Stimulated activated naive B cell treated with anti-CD40 and anti-IgM and Interleukin-4, amounts not matched to agents 10 μg/mL and 1 μg/mL and 100 μg/mL, for 72 hours (primary cell): ENCODE data around the gene RGR.

Source experiments
- ATAC-seq, 2 donors: fragments of 150-1000 bp; cut with Tn5 transposase; replicated peaks; 2 replicates each; pipeline ENCODE4 v1.10.0; 2021; ENCODE audit warnings: moderate library complexity in 1 of 2
- DNase-seq: peaks from one replicate; pipeline ENCODE4 v3.0.0; 2021
- H3K27ac Mint-ChIP-seq: one replicate; pipeline ENCODE4 v1.8.0; 2022; ENCODE audit warnings: mild to moderate bottlenecking, mixed read lengths
- H3K27me3 Mint-ChIP-seq, 2 donors: one replicate each; pipeline ENCODE4 v1.8.0; 2022; ENCODE audit warnings: mixed read lengths in 2 of 2
- H3K36me3 Mint-ChIP-seq, 2 donors: one replicate each; pipeline ENCODE4 v1.8.0; 2022; ENCODE audit warnings: mixed read lengths in 2 of 2, mild to moderate bottlenecking in 1 of 2
- H3K4me1 Mint-ChIP-seq, 2 donors: one replicate each; pipeline ENCODE4 v1.8.0; 2022; ENCODE audit warnings: mixed read lengths in 2 of 2, mild to moderate bottlenecking in 1 of 2
- H3K4me3 Mint-ChIP-seq, 2 donors: one replicate each; pipeline ENCODE4 v1.8.0; 2022; ENCODE audit warnings: mild to moderate bottlenecking in 2 of 2, mixed read lengths in 2 of 2, moderate library complexity in 1 of 2
- H3K9me3 Mint-ChIP-seq, 2 donors: one replicate each; pipeline ENCODE4 v1.8.0; 2022; ENCODE audit warnings: mixed read lengths in 2 of 2, mild to moderate bottlenecking in 1 of 2

RGR gene

DNA sequence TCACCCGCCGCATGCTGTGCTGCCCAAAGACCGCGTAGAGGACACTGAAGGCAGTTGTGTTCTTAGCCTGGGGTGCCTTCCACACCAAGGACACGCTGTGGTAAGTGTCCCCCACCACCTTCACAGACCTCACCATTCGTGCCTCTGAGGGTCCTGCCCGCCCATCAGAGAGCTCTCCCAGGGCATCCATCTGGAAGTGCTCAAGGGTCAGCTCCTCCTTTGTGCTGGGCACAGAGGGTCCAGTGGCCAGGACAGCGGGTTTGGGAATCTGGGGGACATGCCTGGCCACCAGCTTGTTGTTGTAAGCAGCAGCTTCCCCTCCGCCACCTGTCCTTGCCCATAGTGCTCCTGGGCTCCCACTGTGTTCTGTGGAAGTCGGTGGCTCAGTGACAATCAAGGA lies 12.5 kb upstream of the RGR start:
- DNase-seq (no peak), ATAC-seq (no peak)
- Mint-ChIP-seq H3K9me3 (peaks cover 0 to 5% of the 10 kb centered on the region in 2 donors), H3K27ac (no peak overlapping the region), H3K4me1 (no peaks in the 10 kb centered on the region), H3K27me3 (peaks cover 13 to 30% of the 10 kb centered on the region in 2 donors), H3K36me3 (no peaks in the 10 kb centered on the region), H3K4me3 (no peak overlapping the region)

DNA sequence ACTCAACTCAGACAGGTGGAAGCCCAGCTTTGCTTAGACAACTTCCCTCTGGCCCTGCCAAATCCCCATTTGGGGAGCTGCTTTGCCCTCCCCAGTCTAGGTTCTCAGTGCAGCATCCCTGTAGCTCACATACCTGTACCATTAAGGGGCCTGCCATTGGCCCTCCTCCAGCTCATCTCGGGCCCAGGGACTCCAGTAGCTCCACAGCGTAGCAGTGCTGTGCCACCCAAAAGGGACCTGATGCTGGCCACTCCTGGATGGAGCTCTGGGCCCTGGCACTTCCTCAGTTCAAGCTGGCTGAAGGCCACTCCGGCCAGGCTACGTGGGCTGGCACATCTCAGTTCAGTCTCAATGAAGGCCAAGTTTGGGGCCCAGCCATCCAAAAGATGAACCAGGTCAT lies 10.9 kb upstream of the RGR start:
- no peaks in the 10 kb centered on the region for H3K36me3 Mint-ChIP-seq
- H3K9me3 Mint-ChIP-seq = peaks cover 0 to 1% of the 10 kb centered on the region in 2 donors
- ATAC-seq = no peak

DNA sequence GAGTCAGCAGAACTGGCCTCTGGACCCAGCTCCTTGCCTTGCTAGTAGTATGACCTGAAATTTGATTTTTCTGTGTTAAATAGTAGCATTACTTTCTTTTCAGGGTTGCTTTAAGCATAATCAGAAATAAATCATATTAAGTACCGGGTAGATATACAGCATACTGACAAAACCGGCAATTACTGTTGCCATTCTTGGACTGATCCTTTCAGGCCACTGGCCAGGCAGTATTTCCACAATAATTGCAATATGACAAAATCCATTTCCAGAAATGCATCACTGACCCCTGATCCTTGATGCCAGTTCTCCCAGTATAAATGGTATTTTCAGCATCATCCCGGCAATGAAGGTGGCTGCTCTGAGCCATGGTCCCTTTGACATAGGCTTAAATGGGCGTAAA lies 10.4 kb upstream of the RGR start:
- DNase-seq (no peak), ATAC-seq (no peak)
- H3K9me3 Mint-ChIP-seq = no peaks in the 10 kb centered on the region
- no peak overlapping the region for H3K27ac Mint-ChIP-seq
- no peaks in the 10 kb centered on the region for H3K4me1 Mint-ChIP-seq
- H3K36me3 Mint-ChIP-seq = no peaks in the 10 kb centered on the region
- no peak overlapping the region for H3K4me3 Mint-ChIP-seq
- peaks cover 17 to 22% of the 10 kb centered on the region in 2 donors for H3K27me3 Mint-ChIP-seq

More for the DNA sequence above, 10.9 kb upstream of the RGR start:
- Mint-ChIP-seq H3K27ac (no peak overlapping the region), H3K4me3 (no peak overlapping the region), H3K4me1 (no peaks in the 10 kb centered on the region), H3K27me3 (peaks cover 17 to 19% of the 10 kb centered on the region in 2 donors)
- DNase-seq = no peak

DNA sequence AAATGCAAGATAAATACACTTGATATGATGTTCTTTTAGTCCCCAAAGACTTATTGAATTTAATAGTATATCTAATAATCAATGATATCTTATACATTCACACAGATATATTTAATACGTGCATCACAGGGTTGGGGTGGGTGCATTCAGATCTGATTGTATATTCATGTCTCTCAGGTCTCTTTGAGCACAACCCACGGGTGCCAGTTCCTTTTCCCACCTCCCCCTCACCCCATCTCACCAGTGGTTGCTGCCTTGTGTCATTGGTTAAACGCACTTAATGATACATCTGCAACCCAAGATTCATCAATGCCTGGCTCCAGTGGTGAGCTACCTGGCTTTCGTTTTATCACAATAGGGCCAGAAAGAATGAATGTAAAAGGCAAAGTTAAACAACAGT lies 9.8 kb upstream of the RGR start:
- no peak overlapping the region for H3K4me3 Mint-ChIP-seq
- peaks cover 17 to 23% of the 10 kb centered on the region in 2 donors for H3K27me3 Mint-ChIP-seq
- no peak overlapping the region for H3K27ac Mint-ChIP-seq
- DNase-seq = no peak
- no peaks in the 10 kb centered on the region for H3K4me1 Mint-ChIP-seq
- H3K36me3 Mint-ChIP-seq = no peaks in the 10 kb centered on the region
- H3K9me3 Mint-ChIP-seq = no peaks in the 10 kb centered on the region
- no peak for ATAC-seq

DNA sequence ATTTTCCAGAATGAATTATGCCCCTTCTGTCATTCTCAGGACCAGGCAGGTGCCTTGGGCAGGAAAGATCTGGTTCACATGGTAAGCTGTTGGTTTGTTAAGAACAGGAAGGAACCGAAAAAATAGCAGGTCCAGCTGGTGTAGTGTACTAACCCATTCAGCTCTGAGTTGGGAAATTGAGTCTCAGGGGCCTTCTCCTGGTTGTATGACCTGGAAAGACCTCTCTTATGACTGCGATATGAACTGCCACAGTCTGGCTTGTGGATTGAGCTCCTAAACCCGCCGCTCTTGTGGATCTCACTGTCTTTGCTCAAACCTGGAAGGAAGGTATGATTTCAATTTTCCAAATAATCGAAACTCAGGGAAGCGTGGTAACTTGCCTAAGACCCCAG lies 8.1 kb upstream of the RGR start:
- Mint-ChIP-seq H3K36me3 (no peaks in the 10 kb centered on the region), H3K9me3 (no peaks in the 10 kb centered on the region), H3K4me3 (no peak overlapping the region), H3K27ac (no peak overlapping the region), H3K27me3 (peaks cover 17 to 23% of the 10 kb centered on the region in 2 donors), H3K4me1 (no peaks in the 10 kb centered on the region)
- DNase-seq (no peak), ATAC-seq (no peak)

DNA sequence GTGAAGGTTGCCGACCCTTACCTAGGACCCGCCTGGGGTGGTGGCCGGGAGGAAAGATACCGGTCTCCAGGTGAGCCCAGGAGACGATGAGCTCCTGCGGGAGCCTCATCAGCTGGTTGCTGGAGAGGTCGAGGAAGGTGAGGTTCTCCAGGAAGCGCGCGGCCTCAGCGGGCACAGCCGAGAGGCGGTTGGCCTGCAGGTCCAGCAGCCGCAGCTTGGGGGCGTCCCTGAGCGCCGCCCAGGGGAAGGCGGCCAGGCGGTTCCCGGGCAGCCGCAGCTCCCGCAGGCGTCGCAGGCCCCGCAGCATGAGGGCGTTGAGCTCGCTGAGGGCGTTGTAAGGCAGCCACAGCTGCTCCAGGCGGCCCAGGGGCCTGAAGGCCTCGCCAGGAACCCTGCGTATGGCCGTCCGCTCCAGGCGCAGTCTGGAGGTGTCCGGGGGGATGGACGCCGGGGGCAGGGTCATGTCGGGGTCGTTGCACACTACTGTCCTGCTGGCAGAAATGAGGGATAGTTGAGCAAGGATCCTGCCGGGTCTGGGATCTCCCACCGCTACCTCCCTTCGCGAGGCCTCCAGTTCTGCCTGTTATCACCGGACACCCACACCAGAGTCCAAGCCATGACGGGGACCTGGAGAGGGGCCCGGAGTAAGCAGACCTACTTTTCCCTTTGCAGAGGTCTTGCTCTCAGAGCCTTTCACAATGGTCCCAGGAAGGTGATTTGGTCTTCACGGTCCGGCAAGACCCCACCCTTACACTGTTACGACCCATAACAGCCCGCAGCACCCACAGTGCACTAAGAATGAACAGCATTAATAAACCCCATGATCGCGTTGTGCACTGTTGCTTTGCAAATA lies 7.4 kb upstream of the RGR start:
- DNase-seq (no peak), ATAC-seq (no peak)
- H3K4me1 Mint-ChIP-seq = no peaks in the 10 kb centered on the region
- no peak overlapping the region for H3K4me3 Mint-ChIP-seq
- no peaks in the 10 kb centered on the region for H3K36me3 Mint-ChIP-seq
- no peak overlapping the region for H3K27ac Mint-ChIP-seq
- H3K9me3 Mint-ChIP-seq = no peaks in the 10 kb centered on the region
- H3K27me3 Mint-ChIP-seq = peaks cover 14 to 20% of the 10 kb centered on the region in 2 donors

DNA sequence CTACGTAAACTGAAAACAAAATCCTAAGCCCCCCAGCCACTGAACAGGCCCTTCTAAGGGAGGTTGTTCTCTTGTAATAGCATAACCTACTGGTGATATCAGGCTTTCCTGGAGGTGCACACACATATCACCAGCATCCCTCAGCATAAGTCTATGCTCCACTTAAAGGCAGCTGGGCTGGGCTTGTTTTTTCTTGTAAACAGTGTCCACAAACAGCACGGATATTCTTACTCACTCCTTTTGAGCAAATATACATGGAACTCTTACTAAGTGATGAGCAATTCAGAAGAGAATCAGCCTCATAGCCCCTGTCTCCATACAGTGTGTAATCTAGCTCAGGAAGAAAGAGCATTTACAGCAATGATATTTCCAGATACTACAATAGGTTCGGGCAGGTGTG lies 5.9 kb upstream of the RGR start:
- no peaks in the 10 kb centered on the region for H3K9me3 Mint-ChIP-seq
- no peak for ATAC-seq
- no peaks in the 10 kb centered on the region for H3K36me3 Mint-ChIP-seq
- no peak overlapping the region for H3K4me3 Mint-ChIP-seq
- no peaks in the 10 kb centered on the region for H3K4me1 Mint-ChIP-seq
- peaks cover 13 to 17% of the 10 kb centered on the region in 2 donors for H3K27me3 Mint-ChIP-seq
- DNase-seq = no peak
- no peak overlapping the region for H3K27ac Mint-ChIP-seq

DNA sequence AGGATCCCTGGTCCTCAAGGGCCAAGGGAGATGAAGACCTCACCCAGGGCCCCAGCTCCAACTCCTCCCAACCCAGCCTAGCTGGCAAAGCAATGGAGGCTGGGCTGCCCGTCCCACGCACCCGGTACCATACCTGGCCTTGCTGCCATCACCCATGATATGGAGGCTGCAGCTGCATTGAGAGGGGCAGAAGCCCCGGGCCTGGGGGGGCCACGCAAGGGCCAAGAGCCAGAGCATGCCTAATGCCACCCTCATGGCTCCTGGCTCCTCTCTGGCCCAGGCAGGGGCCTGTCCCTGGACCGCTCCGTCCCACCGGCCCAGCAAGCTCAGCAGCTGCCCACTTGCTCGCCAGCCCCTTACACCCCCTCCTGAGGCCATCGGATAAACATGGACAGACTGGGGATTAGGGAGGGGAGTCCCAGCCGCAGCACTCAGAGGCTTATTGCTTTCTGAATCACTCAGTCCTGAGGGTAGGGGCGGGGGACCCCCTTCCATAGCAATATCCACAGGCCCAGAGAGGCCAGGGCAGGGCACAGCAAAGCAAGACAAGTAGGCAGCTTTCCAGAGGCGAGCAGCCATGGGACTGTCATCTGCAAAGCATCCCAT lies 3.6 kb upstream of the RGR start, which contains the start of gene LRIT1:
Gene LRIT1 (minus strand): TSS at position 362 of the 606 bp plus-strand sequence. CDS start 107 bp downstream, at position 255.
- no peaks in the 10 kb centered on the region for H3K9me3 Mint-ChIP-seq
- H3K4me1 Mint-ChIP-seq = no peaks in the 10 kb centered on the region
- peaks cover 13 to 20% of the 10 kb centered on the region in 2 donors for H3K27me3 Mint-ChIP-seq
- ATAC-seq (no peak), DNase-seq (no peak)
- no peaks in the 10 kb centered on the region for H3K36me3 Mint-ChIP-seq
- H3K27ac Mint-ChIP-seq = no peak within 1 kb of the TSS
- H3K4me3 Mint-ChIP-seq = no peak within 1 kb of the TSS

DNA sequence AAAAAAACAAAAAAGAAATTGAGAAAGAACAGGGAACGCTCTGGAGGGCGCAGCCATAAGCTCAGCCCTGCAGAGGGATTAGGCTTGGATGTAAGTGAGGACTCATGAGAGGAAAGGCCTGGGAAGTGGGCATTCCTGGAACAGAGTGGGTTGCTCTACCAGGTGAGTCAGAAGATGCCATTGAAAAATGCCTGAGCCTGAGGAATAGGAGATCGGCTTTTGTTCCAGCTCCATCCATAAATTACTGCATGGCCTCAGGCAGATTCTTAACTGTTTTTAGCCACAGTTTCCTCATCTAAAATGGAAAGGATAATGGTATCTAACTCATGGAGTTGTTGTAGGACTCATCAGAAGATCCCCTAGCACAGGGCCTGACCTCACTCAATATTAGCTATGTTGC lies 1.1 kb upstream of the RGR start:
- Mint-ChIP-seq H3K4me1 (no peaks in the 10 kb centered on the region), H3K36me3 (no peaks in the 10 kb centered on the region), H3K27ac (no peak overlapping the region), H3K4me3 (no peak overlapping the region), H3K27me3 (peaks cover 8 to 10% of the 10 kb centered on the region in 2 donors), H3K9me3 (no peaks in the 10 kb centered on the region)
- ATAC-seq (no peak), DNase-seq (no peak)

DNA sequence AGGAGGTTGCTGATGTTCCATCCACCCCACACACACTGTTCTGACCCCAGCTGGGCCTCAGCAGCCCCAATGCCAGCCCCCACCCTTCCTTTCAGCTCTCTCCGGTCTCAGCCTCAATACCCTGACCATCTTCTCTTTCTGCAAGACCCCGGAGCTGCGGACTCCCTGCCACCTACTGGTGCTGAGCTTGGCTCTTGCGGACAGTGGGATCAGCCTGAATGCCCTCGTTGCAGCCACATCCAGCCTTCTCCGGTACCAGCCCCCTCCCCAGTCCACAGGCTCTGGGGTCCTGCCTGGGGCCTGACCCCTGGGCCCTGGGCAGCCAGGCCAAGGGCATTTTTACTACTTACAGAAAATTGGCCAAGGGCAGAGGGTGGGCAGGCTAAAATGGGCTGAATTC lies 2.6 kb downstream of the RGR start:
- no peak overlapping the region for H3K27ac Mint-ChIP-seq
- no peak for DNase-seq
- H3K4me3 Mint-ChIP-seq = no peak overlapping the region
- no peaks in the 10 kb centered on the region for H3K36me3 Mint-ChIP-seq
- peaks cover 11 to 12% of the 10 kb centered on the region in 2 donors for H3K27me3 Mint-ChIP-seq
- no peaks in the 10 kb centered on the region for H3K4me1 Mint-ChIP-seq
- peaks cover 0 to 3% of the 10 kb centered on the region in 2 donors for H3K9me3 Mint-ChIP-seq
- ATAC-seq = no peak

DNA sequence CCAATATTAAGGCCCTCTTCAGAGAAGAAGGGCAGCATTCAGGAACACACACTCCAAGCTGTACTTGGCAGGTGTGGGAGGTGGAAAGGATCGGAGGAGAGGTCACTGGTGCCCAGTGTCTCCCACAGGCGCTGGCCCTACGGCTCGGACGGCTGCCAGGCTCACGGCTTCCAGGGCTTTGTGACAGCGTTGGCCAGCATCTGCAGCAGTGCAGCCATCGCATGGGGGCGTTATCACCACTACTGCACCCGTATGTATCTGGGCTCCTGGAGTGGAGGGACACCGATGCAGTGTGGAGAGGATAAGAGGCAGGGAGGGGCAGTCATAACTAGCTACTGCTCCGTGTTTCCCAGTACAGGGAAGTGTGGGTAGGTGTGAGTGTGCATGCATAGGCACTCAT lies 3.9 kb downstream of the RGR start:
- DNase-seq (no peak), ATAC-seq (no peak)
- Mint-ChIP-seq H3K9me3 (peaks cover 0 to 3% of the 10 kb centered on the region in 2 donors), H3K4me3 (no peak overlapping the region), H3K36me3 (no peaks in the 10 kb centered on the region), H3K4me1 (no peaks in the 10 kb centered on the region), H3K27me3 (peaks cover 11 to 12% of the 10 kb centered on the region in 2 donors), H3K27ac (no peak overlapping the region)

DNA sequence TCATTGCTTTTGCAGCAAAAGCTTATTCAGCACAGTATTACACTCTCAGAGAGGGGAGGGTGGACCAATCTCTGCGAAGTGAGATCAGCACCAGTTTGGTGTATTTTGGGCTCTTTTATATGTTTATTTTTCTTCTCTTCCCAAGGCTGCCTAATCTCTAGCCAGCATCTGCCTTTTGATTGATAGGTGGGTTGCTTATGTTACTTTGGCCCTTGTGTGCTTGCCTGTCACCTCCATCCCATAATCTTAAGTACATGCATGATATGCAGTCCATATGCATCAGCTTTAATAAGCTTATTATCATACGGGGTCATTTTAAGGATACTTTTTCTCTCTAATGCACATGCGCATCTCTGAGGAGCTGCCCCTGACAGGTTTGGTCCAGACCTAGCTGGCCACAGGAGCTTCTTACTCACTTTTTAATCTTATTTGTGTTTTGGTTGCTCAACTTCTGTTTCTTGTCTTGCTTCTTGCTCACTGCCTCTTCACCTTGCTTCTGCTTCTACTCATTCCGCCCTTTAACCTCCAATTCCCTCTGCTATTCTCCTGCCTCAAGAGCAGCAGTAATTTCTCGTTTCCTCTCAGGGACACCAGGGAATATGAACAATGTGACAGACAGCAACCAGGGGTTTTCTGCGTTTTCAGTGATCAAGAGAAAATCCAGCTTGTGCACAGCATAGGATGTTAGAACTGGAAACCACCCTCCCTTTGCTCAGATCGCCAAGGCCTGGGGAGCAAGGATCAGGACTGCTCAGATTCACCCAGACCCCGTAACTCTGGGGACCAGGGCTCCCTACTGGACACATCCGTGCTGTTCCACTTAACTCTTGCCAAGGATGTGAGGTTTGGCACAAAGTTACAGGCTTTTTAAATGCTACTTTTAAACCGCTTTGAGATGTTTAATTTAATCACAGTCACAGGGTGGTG lies 10.0 kb downstream of the RGR start:
- no peaks in the 10 kb centered on the region for H3K36me3 Mint-ChIP-seq
- ATAC-seq (no peak), DNase-seq (no peak)
- H3K27me3 Mint-ChIP-seq = peaks cover 23 to 27% of the 10 kb centered on the region in 2 donors
- peak overlapping the region; percentile 1 for H3K27ac Mint-ChIP-seq
- H3K4me3 Mint-ChIP-seq = no peak overlapping the region
- peaks cover 0 to 2% of the 10 kb centered on the region in 2 donors for H3K4me1 Mint-ChIP-seq
- peaks cover 0 to 3% of the 10 kb centered on the region in 2 donors for H3K9me3 Mint-ChIP-seq

DNA sequence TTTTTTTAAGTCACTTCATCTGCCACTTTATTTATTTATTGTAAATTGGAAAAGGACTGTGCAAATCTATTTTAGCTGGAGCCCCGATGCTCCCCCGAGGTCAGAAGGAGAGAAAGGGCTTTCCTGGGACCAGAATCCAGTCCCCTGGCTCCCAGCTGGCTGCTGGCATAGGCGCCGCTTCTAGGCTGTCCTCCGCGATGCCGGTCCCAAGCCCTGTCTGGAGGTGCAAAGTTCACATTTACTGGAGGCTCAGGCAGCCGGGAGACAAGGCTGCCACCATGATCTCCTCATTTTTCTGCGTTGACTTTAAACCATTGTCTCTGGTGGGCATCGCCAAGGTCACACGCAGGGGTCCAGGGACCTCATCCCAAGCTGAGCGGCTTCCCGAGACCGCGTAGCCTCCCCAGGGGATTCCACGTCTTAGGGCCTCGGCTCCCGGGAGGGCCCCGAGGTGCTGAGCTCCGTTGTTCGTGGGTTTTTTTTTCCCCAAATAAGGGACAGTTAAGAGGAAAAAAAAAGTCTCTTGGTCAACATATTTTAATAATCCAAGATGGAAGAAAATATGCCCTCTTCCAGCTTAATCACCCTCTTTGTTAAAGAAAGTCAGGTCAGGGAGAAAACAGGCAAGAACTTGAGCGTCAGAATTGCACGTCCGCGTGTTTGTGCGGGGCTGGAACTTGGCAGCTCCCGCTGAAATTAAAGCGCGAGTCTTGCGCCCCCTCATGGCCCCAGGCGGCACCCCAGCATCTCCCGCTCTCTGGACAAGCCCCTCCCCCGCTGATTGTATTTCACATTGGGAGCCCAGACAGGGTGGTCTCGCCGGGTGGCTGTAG lies 11.9 kb downstream of the RGR start:
- DNase-seq = peak; percentile 18
- Mint-ChIP-seq H3K27ac (no peak overlapping the region), H3K4me3 (no peak overlapping the region), H3K36me3 (no peaks in the 10 kb centered on the region), H3K4me1 (peaks cover 0 to 2% of the 10 kb centered on the region in 2 donors), H3K9me3 (no peaks in the 10 kb centered on the region), H3K27me3 (peaks cover 23 to 28% of the 10 kb centered on the region in 2 donors)
- ATAC-seq = peak; percentile 55 to 71
